H9 (cell line): ENCODE results near the gene LITAF. TPM values are rescaled to one million over a fixed set of nuclear protein-coding genes. Genes with fewer than 3 reads are reported as not detected.

ENCODE experiments used
- DNase-seq: peaks from one replicate; pipeline ENCODE4 v3.0.0-alpha.2; 2017
- H2AFZ ChIP-seq: one replicate; pipeline ENCODE4 v1.6.1; 2013; ENCODE audit warnings: mild to moderate bottlenecking, low read length, control low read depth, moderate library complexity
- H2AK5ac ChIP-seq: 2 replicates; pipeline ENCODE4 v1.6.1; 2013; ENCODE audit warnings: low read length, control low read depth, mixed read lengths; ENCODE audit not compliant: insufficient read length
- H2BK120ac ChIP-seq: one replicate; pipeline ENCODE4 v1.6.1; 2013; ENCODE audit warnings: low read depth, mild to moderate bottlenecking, low read length, control low read depth, inconsistent platforms; ENCODE audit not compliant: poor library complexity, severe bottlenecking
- H2BK12ac ChIP-seq: 2 replicates; pipeline ENCODE4 v1.6.1; 2013; ENCODE audit warnings: low read length, control low read depth, mixed read lengths, low read depth; ENCODE audit not compliant: insufficient read length
- H2BK15ac ChIP-seq: 2 replicates; pipeline ENCODE4 v1.6.1; 2013; ENCODE audit warnings: low read depth, low read length, control low read depth
- H2BK20ac ChIP-seq: one replicate; pipeline ENCODE4 v1.6.1; 2013; ENCODE audit warnings: low read depth, mild to moderate bottlenecking, low read length, control low read depth, inconsistent platforms; ENCODE audit not compliant: poor library complexity, severe bottlenecking
- H2BK5ac ChIP-seq: 2 replicates; pipeline ENCODE4 v1.6.1; 2013; ENCODE audit warnings: low read length, control low read depth, mixed read lengths; ENCODE audit not compliant: insufficient read length
- H3K14ac ChIP-seq: 2 replicates; pipeline ENCODE4 v1.6.1; 2013; ENCODE audit warnings: low read length, control low read depth; ENCODE audit not compliant: insufficient read depth
- H3K18ac ChIP-seq: 2 replicates; pipeline ENCODE4 v1.6.1; 2013; ENCODE audit warnings: low read depth, mild to moderate bottlenecking, mixed read lengths, low read length, control low read depth; ENCODE audit not compliant: insufficient read length
- H3K23ac ChIP-seq: 2 replicates; pipeline ENCODE4 v1.6.1; 2013; ENCODE audit warnings: low read length, control low read depth, mixed read lengths, low read depth; ENCODE audit not compliant: insufficient read length
- H3K23me2 ChIP-seq: 2 replicates; pipeline ENCODE4 v1.6.1; 2013; ENCODE audit warnings: low read depth, mild to moderate bottlenecking, mixed read lengths, low read length, control low read depth; ENCODE audit not compliant: insufficient read length, poor library complexity, severe bottlenecking
- H3K27ac ChIP-seq: 2 replicates; pipeline ENCODE4 v1.5.1; 2013; ENCODE audit warnings: low read length, control low read depth, mixed read lengths, low read depth; ENCODE audit not compliant: insufficient read length
- H3K27me3 ChIP-seq: 2 replicates; pipeline ENCODE4 v1.6.1; 2013; ENCODE audit warnings: low read length, control low read depth, inconsistent platforms; ENCODE audit not compliant: insufficient read depth
- H3K4ac ChIP-seq: 2 replicates; pipeline ENCODE4 v1.6.1; 2013; ENCODE audit warnings: low read depth, mild to moderate bottlenecking, control low read depth, inconsistent platforms, low read length, moderate library complexity
- H3K4me1 ChIP-seq: 2 replicates; pipeline ENCODE4 v1.6.1; 2013; ENCODE audit warnings: low read length, control low read depth, inconsistent platforms; ENCODE audit not compliant: insufficient read depth
- H3K4me2 ChIP-seq: 2 replicates; pipeline ENCODE4 v1.6.1; 2013; ENCODE audit warnings: low read length, control low read depth, mixed read lengths; ENCODE audit not compliant: insufficient read length, insufficient read depth
- H3K56ac ChIP-seq: 2 replicates; pipeline ENCODE4 v1.6.1; 2013; ENCODE audit warnings: low read depth, mild to moderate bottlenecking, mixed read lengths, low read length, control low read depth; ENCODE audit not compliant: insufficient read length
- H3K79me1 ChIP-seq: 2 replicates; pipeline ENCODE4 v1.6.1; 2013; ENCODE audit warnings: low read depth, mild to moderate bottlenecking, moderate library complexity, low read length, control low read depth, inconsistent platforms; ENCODE audit not compliant: insufficient read depth, poor library complexity, severe bottlenecking
- H3K79me2 ChIP-seq: 2 replicates; pipeline ENCODE4 v1.6.1; 2013; ENCODE audit warnings: low read length, control low read depth, inconsistent platforms; ENCODE audit not compliant: insufficient read depth
- H3K9ac ChIP-seq: 2 replicates; pipeline ENCODE4 v1.6.1; 2013; ENCODE audit warnings: low read length, control low read depth, mixed read lengths; ENCODE audit not compliant: insufficient read length; ENCODE audit errors: extremely low read depth
- H3K9me3 ChIP-seq: one replicate; pipeline ENCODE4 v1.6.1; 2013; ENCODE audit warnings: low read depth, low read length, inconsistent platforms; ENCODE audit not compliant: control insufficient read depth
- H3T11ph ChIP-seq: one replicate; pipeline ENCODE4 v1.6.1; 2013; ENCODE audit warnings: mild to moderate bottlenecking, low read length, control low read depth, inconsistent platforms
- H4K20me1 ChIP-seq: one replicate; pipeline ENCODE4 v1.6.1; 2013; ENCODE audit not compliant: control insufficient read depth, insufficient read length, insufficient read depth
- H4K5ac ChIP-seq: 2 replicates; pipeline ENCODE4 v1.6.1; 2013; ENCODE audit warnings: low read depth, mild to moderate bottlenecking, mixed read lengths, low read length, control low read depth; ENCODE audit not compliant: insufficient read length
- H4K8ac ChIP-seq: replicated peaks from 2 replicates; pipeline ENCODE4 v1.6.1; 2013; ENCODE audit warnings: low read length, control low read depth, mixed read lengths, low read depth; ENCODE audit not compliant: insufficient read length
- H4K91ac ChIP-seq: 2 replicates; pipeline ENCODE4 v1.6.1; 2013; ENCODE audit warnings: low read depth, mild to moderate bottlenecking, moderate library complexity, mixed read lengths, low read length, control low read depth; ENCODE audit not compliant: insufficient read length
- H3K27ac Mint-ChIP-seq, 3 experiments: 2 replicates in 2 of 3; 3 replicates in 1 of 3; pipeline ENCODE4 v1.8.0; 2020 to 2021; ENCODE audit warnings: mixed read lengths in 3 of 3, mild to moderate bottlenecking in 1 of 3, moderate library complexity in 1 of 3
- H3K27me3 Mint-ChIP-seq: 2 replicates; pipeline ENCODE4 v1.8.0; 2021; ENCODE audit warnings: low read depth, mild to moderate bottlenecking, moderate library complexity, mixed read lengths
- H3K36me3 Mint-ChIP-seq, 3 experiments: 2 replicates in 2 of 3; 3 replicates in 1 of 3; pipeline ENCODE4 v1.8.0; 2020 to 2021; ENCODE audit warnings: low read depth in 3 of 3, mixed read lengths in 3 of 3; ENCODE audit not compliant: insufficient read depth in 1 of 3
- H3K4me1 Mint-ChIP-seq, 2 experiments: 2 replicates each; pipeline ENCODE4 v1.8.0; 2020; ENCODE audit warnings: mixed read lengths in 2 of 2
- H3K4me3 Mint-ChIP-seq, 2 experiments: 2 replicates in 1 of 2; 3 replicates in 1 of 2; pipeline ENCODE4 v1.8.0; 2020 to 2021; ENCODE audit warnings: mild to moderate bottlenecking in 2 of 2, mixed read lengths in 2 of 2, moderate library complexity in 1 of 2
- H3K9me3 Mint-ChIP-seq, 2 experiments: 2 replicates in 1 of 2; 3 replicates in 1 of 2; pipeline ENCODE4 v1.8.0; 2020; ENCODE audit warnings: mild to moderate bottlenecking in 2 of 2, mixed read lengths in 2 of 2, moderate library complexity in 1 of 2
- WGBS: extraction: QIAGEN DNeasy Blood & Tissue Kit; methylation state at CpG from one replicate; pipeline ENCODE4 v1.1.7; 2013; ENCODE audit warnings: missing lambda C conversion rate, low lambda C conversion rate, mixed read lengths; ENCODE audit not compliant: insufficient read length; ENCODE audit errors: extremely low coverage; 5-methylcytosine and 5-hydroxymethylcytosine counted together
- total RNA-seq: library from RNA; stranded (reverse); gene quantifications from 2 replicates; pipeline ENCODE4 v1.2.1, GENCODE V29; 2021
- TF ChIP-seq, protein P1 (sequence below): fragments of 200-600 bp; sonication (generic); conservative IDR thresholded peaks from 3 replicates; pipeline ENCODE4 v1.8.0; 2021; ENCODE audit warnings: antibody characterized with exemption, mild to moderate bottlenecking

LITAF gene
- total RNA-seq, 1 experiment from 2014 or later: 249 TPM

DNA sequence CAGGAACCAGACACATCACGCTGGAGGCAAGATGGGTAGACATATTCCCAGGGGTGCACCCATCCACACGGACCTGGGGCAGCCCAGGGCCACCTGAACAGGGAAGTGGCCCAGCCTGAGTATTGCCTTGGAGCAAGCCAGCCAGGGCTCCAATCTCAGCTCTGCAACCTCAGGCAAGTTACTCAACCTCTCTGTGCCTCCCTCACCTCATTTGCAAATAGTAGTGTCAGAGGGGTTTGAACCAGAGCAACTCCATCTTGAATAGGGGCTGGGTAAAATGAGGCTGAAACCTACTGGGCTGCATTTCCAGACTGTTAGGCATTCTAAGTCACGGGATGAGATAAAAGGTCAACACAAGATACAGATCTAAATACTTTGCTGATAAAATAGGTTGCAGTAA is 46.4 kb upstream of the LITAF start:
- Histone ChIP-seq H3K56ac (no peak overlapping the region), H3K27ac (no peak overlapping the region)
- H3K27ac Mint-ChIP-seq: no peak overlapping the region

More for the DNA sequence above, 46.4 kb upstream of the LITAF start:
- no peaks in the 10 kb centered on the region for H3K36me3 Mint-ChIP-seq
- Histone ChIP-seq H3K79me2 (no peaks in the 10 kb centered on the region), H4K5ac (no peak overlapping the region), H2AK5ac (no peak overlapping the region), H3K4me2 (no peak overlapping the region), H4K91ac (no peak overlapping the region), H3K9ac (no peak overlapping the region), H4K8ac (no peak overlapping the region), H3K27me3 (no peaks in the 10 kb centered on the region), H3K79me1 (no peaks in the 10 kb centered on the region), H4K20me1 (no peaks in the 10 kb centered on the region), H3K4ac (no peak overlapping the region), H2AFZ (no peak overlapping the region), H3K14ac (no peak overlapping the region), H3K23ac (no peak overlapping the region), H2BK12ac (no peak overlapping the region), H3K18ac (no peak overlapping the region), H2BK5ac (no peak overlapping the region), H2BK15ac (no peak overlapping the region), H3T11ph (no peak overlapping the region), H2BK20ac (no peak overlapping the region), H3K9me3 (no peaks in the 10 kb centered on the region), H3K23me2 (peaks cover 3% of the 10 kb centered on the region), H3K4me1 (peaks cover 3% of the 10 kb centered on the region; the same call in 1 of the 2 replicates), H2BK120ac (no peak overlapping the region)
- no CpG with 5 or more reads among the region's 3 CpGs for WGBS
- TF ChIP-seq, protein P1, sequence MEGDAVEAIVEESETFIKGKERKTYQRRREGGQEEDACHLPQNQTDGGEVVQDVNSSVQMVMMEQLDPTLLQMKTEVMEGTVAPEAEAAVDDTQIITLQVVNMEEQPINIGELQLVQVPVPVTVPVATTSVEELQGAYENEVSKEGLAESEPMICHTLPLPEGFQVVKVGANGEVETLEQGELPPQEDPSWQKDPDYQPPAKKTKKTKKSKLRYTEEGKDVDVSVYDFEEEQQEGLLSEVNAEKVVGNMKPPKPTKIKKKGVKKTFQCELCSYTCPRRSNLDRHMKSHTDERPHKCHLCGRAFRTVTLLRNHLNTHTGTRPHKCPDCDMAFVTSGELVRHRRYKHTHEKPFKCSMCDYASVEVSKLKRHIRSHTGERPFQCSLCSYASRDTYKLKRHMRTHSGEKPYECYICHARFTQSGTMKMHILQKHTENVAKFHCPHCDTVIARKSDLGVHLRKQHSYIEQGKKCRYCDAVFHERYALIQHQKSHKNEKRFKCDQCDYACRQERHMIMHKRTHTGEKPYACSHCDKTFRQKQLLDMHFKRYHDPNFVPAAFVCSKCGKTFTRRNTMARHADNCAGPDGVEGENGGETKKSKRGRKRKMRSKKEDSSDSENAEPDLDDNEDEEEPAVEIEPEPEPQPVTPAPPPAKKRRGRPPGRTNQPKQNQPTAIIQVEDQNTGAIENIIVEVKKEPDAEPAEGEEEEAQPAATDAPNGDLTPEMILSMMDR: no peak
- DNase-seq: no peak
- no peak overlapping the region for H3K4me3 Mint-ChIP-seq
- H3K27me3 Mint-ChIP-seq: peaks cover 4% of the 10 kb centered on the region
- peaks cover 30 to 49% of the 10 kb centered on the region in 2 experiments for H3K4me1 Mint-ChIP-seq
- no peaks in the 10 kb centered on the region; a peak in 1 of 5 replicates for H3K9me3 Mint-ChIP-seq
